HG03520 (cell line): ENCODE measurements around the gene NELFCD.
A peak's percentile ranks its signal among the peaks of the same experiment; 100 is the strongest.
"Not testable (repeated sequence)": the region's sequence is repeated elsewhere in the genome, so short reads cannot be mapped to it uniquely, and the experiment has no call there.

Source experiments
- ATAC-seq: cut with Tn5 transposase; IDR thresholded peaks from one replicate; pipeline ENCODE4 v1.9.1; 2021; ENCODE audit warnings: mild to moderate bottlenecking, moderate library complexity; ENCODE audit not compliant: unreplicated experiment

Gene NELFCD

DNA sequence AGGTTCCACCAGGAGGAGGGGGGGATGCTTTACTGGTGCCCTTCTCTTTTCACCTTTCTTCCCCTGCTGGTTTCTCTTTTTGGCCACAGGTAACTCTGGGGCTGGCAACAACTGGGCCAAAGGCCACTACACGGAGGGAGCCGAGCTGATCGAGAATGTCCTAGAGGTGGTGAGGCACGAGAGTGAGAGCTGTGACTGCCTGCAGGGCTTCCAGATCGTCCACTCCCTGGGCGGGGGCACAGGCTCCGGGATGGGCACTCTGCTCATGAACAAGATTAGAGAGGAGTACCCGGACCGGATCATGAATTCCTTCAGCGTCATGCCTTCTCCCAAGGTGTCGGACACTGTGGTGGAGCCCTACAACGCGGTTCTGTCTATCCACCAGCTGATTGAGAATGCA, 42.6 kb downstream of the NELFCD start:
- ATAC-seq = no peak

DNA sequence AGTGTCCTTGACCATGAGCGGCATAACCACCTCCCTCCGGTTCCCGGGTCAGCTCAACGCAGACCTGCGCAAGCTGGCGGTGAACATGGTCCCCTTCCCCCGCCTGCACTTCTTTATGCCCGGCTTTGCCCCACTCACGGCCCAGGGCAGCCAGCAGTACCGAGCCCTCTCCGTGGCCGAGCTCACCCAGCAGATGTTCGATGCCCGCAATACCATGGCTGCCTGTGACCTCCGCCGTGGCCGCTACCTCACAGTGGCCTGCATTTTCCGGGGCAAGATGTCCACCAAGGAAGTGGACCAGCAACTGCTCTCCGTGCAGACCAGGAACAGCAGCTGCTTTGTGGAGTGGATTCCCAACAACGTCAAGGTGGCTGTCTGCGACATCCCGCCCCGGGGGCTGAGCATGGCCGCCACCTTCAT, 43.1 kb downstream of the NELFCD start:
- no peak for ATAC-seq

DNA sequence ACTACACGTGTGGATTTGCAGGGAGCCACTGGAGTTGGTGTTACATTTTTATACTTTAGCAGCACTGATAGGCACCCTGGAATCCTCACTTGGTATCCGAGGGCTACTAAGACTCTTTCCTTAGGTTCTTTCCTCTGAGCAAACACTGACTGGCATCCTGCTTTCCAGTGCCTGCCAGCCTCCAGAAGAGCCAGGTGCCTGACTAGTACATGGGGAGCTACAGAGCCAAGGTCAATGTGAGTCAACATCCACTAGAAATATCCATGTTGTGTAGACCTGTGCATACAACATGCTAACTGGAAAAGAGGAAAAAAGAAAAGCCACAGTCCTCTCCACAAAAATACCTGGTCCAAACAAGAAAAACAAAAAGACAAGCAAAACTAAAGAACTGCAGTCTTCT, 44.0 kb downstream of the NELFCD start:
- no peak for ATAC-seq

DNA sequence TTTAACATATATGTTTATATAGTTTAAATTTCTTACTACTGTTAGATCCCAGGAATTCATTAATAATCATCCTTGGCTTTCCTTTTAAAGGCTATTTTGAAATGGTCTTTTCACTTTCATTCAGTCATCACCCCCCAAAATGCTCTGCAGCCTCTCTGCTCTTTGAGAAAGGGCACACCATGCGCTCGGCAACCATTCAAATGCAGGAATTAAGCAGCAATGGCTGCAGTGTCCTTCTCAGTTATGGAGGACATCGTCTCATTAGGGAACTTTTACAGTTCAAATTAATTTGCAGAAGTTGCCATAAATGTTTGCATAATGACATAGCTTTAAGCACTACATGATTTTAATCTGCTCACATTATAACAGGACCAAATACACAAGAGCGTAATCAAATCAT, 44.5 kb downstream of the NELFCD start:
- ATAC-seq = no peak

DNA sequence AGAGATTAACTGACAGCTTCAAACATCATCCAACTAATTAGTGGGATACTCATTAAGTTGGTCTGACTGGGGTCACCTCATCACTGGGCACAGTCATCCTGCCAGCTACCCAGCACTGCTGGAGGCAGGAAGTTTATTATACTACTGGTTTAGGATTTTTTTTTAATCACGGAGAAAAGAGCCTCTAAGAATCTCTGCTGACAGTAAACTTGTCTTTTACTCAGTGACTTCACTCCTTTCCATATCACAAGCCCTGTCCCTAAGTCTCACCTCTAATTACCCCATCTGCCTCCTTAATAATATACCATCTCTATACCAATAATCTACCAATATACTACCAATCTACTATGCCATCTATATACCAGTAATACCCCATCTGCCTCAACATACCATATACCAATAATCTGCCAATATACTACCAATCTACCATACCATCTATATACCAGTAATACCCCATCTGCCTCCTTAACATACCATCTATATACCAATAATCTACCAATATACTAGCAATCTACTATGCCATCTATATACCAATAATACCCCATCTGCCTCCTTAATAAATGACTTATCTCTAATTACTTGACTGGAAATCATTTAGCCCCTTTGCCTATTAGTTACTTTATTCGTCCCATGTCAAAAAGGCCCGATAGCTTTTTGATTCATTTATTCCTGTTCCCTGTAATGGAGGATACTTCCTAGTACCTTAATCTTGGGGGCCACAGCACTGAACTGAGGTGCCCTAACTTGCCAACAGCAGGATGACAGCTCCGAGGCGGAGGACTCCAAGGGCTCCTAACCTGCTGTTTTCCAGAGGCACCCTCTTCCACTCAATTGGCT, 46.1 kb downstream of the NELFCD start:
- no peak for ATAC-seq

DNA sequence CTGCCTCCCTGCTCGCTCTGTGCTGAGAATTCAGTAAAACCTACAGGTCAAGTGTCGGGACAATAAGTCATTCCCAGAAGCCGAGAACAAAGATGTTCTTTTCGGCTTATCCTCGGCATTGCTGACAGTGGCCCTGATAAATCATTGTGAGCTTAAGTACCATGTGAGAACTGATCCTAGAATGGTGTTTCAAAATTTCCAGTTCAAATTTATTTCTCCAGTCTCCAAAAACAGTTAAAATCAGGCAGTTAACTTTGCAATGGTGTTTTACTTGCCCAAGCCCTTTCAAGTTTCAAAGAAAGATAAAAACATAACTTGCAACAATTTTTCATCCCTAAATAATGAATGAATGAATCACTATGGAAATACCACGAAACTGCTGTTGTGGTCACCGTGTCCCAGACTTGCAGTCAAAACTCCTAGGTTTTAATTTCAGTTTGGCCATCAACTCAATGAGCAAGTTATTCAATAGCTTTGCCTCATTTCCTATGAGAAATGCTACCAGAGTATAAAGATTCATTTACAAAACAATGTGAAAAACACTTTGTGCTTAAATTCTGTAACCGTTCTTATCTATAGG, 46.8 kb downstream of the NELFCD start:
- no peak for ATAC-seq

DNA sequence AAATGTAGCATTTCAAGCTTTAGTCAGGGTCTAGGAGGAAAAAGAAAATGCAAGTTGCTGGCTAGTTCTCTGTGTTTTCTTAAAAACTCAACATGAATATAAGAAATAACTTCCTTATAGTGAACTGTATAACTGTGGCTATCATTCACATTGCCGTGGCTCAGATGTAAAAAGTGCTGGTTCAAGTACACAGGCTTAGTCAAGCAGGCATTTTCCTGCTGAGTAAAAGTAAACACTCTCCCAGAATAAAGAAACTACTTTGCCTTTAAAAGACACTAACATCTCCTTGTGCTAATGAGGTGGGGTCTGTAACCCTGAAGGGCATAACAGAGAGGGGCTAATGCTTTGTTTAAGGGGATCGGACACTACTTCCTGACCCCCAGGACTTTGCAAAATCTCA, 47.8 kb downstream of the NELFCD start:
- no peak for ATAC-seq

DNA sequence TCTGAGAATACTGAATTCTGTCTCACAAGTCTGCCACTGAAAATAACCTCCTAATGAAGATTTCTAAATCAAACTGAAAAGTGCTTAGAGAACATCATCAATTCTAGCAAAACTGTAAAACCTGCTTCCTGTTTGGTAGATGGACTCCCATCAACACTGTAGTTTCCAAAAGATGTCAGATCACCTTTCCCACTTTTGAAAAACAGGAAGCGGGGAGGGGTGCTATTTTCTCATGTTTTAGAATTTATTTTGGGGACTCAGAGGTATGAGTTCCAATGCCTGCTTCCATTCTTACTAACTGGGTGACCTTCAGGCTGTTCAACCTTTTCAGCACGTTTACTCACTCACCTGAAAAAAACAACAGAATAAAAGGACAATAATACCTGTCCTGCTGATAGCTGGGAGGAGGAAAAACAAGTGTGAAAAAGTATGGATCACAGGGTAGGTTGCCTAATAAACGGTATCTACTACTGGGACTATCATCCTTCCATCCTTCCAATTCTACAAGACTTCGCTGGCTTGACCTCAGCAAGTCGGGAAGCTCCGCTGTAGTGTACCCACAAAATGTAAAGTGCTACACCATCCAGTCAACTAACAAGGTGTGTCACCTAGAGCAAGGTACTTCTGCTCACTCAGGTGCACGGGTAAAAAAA, 50.0 kb downstream of the NELFCD start:
- no peak for ATAC-seq

DNA sequence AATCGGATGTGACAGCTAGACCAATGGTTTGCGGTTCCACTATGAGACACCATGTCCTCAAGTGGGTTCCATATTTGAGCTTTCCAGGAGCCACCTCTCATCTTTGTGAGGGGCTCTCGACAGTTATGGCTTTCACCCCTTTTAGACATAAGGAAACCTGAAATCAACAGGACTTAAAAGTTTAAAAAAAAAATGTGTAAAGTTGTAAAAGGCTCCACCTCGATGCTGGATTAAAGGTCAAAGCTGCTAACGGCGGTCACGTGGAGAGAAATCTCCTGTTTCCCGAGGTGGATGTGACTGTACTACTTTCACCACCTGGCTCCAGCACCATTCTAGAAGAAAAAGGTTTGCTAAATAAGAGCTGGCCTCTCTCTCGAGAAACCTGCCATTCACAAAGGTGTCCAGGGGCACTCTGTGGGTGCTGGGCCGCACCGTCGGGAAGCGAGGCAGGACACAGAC, 50.5 kb downstream of the NELFCD start:
- no peak for ATAC-seq

DNA sequence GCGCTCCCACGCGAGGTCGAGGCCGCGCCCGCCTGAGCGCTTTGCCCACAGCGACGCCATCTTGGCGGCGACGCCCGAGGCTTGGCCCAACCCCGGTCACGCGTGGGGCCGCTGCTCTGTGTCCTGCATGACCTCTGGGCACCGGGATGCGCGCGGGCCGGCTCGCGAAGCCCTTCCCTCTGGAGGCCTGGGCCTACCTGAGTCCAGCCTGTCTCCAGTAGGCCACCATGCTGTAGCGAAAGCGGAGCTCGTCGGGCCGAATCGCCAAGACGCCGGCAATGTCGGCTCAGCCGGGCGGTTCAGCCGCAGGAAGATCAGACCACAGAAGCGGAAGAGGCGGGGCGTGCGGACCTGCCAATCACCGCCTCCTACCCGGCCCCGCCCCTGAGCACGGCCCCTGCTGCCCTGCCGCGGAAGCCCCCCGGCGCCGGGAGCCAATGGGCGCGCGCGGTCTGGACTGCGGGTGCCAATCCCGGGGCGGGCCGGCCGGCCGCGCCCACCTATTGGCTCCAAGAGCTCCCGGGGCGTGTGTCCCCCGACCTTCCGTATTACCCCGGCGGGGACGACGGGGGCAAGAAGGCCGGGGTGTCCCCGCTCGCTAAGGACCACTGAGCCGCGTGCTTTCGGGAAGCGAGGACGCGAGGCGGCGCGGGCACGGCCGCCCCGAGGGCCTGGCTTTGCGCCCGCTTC, 51.1 kb downstream of the NELFCD start, which contains the start of gene ATP5F1E:
Gene ATP5F1E (minus strand): TSS at position 313 of the 690 bp plus-strand sequence. CDS start 84 bp downstream, at position 229.
- ATAC-seq = peak; percentile 91

DNA sequence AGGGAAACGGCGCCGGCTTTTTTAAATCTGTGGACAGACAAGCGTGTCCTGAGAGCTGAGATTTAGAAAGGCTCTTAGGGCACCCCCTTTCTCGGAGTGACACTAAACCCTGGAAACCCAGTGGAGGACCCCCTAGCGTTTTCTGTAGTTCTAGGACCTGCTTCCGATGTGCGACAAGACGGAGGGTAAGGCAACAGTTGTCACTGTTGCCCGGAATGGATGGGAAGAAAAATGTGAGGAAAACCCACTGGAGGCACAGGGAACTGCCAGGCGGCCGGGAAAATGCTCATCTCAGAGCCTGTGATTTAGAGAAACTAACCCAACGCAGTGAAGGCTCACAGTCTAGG, 51.6 kb downstream of the NELFCD start:
- ATAC-seq = no peak

DNA sequence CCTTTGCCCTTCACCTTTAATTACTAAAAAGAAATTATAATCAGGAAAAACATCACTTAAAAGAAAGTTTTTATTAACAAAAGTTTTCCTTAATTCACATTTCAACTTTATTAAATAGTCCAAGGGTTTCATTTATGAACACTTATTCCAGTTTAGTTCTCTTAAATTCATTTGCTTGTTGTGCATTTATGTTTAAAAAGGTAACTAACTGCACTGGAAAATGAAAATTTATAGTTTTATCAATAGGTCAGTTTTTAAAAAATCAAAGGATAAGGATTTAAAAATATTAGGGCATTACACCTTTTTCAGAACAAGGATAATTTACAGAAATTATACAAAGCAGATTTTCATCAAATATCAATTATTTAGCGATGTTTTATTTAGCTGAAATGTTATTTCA, 52.0 kb downstream of the NELFCD start:
- no peak for ATAC-seq

DNA sequence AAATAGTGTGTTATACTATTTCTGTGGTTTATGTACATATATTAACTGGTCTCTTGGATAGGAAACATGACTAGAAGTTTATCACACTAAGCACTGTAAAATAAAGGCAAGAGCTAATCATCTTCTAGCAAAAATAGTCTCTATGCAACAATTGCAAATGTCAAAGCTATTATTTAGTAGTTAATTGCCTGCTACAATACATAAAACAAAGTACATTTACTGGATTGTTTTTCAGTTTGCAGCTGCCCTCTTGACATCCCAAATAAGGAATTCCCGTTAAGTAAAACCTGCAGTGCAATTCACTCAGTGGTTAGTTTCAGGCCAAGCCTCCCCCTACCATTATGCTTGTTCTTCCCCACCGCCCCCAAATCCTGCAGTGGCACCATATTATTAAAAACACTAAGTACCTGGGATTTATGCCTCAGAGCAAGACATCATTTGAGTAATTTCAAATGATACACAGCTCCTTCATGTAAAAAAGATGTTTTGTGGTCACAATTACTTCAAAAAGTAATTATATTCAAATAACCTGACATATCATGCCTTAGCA, 52.6 kb downstream of the NELFCD start:
- no peak for ATAC-seq

DNA sequence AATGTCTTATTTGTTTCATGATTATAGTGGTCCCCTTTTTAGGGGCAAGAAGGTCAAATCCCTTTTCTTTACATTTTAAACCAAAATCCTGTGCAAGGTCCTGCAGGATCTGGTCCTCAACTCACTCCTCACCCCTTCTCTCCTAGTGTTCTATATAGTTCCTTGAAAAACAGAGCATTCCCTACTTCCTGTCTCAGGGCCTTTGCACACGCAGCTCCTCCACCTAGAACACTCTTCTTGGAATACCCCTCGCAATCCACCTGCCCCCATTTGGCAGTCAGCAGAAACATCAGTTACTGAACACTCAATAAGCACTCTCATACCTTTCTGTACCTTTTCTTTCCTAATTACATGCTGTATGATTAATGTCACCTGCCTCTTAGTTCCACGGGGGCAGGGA, 54.3 kb downstream of the NELFCD start:
- no peak for ATAC-seq

DNA sequence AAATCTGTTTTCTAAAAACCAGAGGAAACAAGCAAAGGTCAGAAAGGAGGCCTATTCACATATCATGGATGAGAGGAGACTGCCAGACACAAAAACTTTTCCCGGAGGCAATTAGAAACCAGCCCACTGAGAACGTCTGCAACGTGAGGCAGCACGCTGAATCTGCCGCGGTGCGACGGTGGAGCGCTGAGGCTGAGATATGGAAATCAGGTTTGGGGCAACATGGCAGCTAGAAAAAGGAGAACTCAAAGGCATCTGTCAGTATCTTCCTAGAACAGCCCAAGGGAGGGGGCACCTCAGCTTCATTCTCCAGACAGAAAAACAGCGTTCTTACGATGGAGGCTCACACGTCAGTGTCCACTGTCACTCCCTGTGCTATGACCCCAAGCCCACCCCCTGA, 56.3 kb downstream of the NELFCD start:
- no peak for ATAC-seq

DNA sequence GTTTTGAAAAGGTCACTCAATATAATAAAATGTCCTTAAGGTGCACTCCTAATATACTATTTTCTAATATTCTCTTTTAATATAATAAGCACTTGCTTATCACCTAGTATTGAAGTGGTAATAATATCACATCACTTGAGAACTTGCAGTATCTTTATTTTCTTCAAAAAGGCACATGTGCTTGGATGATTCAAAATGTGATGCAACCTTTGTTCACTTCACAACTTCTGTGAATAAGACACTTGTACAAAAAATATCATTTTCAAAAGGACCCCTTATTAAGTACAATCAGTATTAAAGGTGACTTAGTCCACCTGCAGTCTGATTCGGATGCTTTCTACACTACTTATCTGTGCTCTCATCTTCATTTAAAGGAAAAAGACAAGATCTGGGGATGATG, 58.2 kb downstream of the NELFCD start:
- ATAC-seq = no peak

DNA sequence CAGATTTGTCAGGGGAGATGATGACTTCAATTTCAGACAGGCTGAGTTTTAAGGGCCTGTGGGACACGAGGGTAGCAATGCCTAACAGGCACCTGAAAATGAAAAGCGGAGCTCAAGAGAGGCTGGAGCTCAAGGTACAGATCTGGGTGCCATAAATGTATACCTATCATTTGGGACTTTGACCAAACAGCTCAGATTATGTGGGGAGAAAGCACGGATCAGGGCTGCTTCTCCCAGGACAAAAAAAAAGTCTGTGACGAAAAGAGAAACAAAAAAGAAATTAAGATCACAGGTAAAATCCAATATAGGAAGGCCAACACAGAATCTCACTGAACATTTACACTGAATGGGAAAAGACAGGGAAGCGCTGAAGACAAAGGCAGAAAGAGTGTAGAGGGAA, 59.6 kb downstream of the NELFCD start:
- no peak for ATAC-seq

DNA sequence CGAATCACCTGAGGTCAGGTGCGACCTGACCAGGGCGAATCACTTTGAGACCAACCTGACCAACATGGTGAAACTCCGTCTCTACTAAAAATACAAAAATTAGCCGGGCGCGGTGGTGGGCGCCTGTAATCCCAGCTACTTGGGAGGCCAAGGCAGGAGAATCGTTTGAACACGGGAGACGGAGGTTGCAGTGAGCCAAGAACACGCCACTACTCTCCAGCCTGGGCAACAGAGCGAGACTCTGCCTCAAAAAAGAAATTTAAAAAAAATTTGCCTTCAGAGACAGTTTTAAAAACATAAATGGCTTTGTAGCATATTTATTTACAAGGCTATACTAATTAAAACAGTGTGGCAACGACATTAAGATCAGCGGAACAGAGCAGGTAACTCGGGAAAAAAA, 60.4 kb downstream of the NELFCD start:
- ATAC-seq = not testable (repeated sequence)

DNA sequence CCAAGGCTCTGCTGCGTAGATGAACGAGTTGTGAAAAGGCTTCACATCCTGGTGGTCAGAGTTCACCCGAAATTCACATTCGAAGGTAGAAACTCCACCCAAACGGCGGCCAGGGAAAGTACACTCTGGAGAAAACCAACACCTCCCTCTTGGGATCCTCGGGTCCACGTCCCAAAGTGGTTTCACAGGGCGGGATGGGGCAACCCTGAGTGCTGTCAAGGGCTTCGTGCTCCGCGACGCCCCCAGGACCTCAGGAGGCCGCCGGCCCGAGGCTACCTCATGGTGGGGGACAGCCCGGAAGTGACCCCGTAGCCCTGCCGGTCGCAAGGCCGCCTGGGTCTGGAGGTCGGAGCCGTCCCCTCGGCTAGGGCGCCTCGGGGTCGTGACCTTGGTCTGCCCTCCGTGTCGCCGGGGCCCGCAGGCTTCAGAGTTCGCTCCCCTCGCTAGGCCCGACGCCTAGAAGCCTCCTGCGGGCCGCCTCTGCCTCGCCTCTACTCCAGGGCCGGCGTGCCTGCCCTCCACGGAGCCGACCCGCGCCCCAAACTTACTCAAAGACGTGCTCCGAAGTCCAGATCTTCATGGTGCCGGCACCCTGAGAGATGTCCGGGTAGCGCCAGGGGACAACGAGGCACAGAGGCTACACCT, 61.2 kb downstream of the NELFCD start, which contains the start of gene PRELID3B:
Gene PRELID3B (minus strand): TSS at position 636 of the 645 bp plus-strand sequence. CDS start 56 bp downstream, at position 580.
- ATAC-seq = peak; percentile 20
